HepG2 (cell line): Measurements from ENCODE around the gene HAUS5. TPM values are rescaled to one million over a fixed set of nuclear protein-coding genes. Genes with fewer than 3 reads are reported as not detected.
A peak's percentile ranks its signal among the peaks of the same experiment; 100 is the strongest.

ENCODE experiments used
- DR1 ChIP-seq: sonication (generic); formaldehyde crosslinking; IDR thresholded peaks from 2 replicates; pipeline ENCODE4 v1.8.0; 2021; ENCODE audit warnings: mild to moderate bottlenecking, missing genetic modification reagents, inconsistent platforms
- EHMT2 ChIP-seq: fragments of 200-600 bp; sonication (generic); IDR thresholded peaks from 2 replicates; pipeline ENCODE4 v1.7.0; 2017; ENCODE audit warnings: antibody characterized with exemption, low read depth, low read length, borderline replicate concordance
- FOXM1 ChIP-seq: sonication (generic); formaldehyde crosslinking; IDR thresholded peaks from 2 replicates; pipeline ENCODE4 v1.5.0; 2020; ENCODE audit warnings: missing genetic modification reagents
- GTF3A ChIP-seq: sonication (generic); formaldehyde crosslinking; conservative IDR thresholded peaks from 2 replicates; pipeline ENCODE4 v1.4.0; 2020; ENCODE audit warnings: mild to moderate bottlenecking, missing genetic modification reagents
- MAZ ChIP-seq, 2 experiments: sonication (generic) in 1 of 2; formaldehyde crosslinking in 1 of 2; IDR thresholded peaks; 2 replicates each; pipeline versions ENCODE4 v1.5.0 to v1.6.1; 2012 to 2020; ENCODE audit warnings: low read depth in 2 of 2, mild to moderate bottlenecking in 2 of 2, borderline replicate concordance in 1 of 2, improper control_type of control experiment in 1 of 2, low read length in 1 of 2, missing genetic modification reagents in 1 of 2, moderate library complexity in 1 of 2
- MED1 ChIP-seq: sonication (generic); formaldehyde crosslinking; IDR thresholded peaks from 2 replicates; pipeline ENCODE4 v1.4.0; 2020; ENCODE audit warnings: missing genetic modification reagents
- NBN ChIP-seq: fragments of 450-650 bp; conservative IDR thresholded peaks from 2 replicates; pipeline ENCODE4 v1.6.1; 2017
- ZNF451 ChIP-seq: sonication (generic); formaldehyde crosslinking; IDR thresholded peaks from 2 replicates; pipeline ENCODE4 v1.5.0; 2020; ENCODE audit warnings: mild to moderate bottlenecking, missing genetic modification reagents
- ZNF556 ChIP-seq: sonication (generic); formaldehyde crosslinking; IDR thresholded peaks from 2 replicates; pipeline ENCODE4 v1.4.0; 2020; ENCODE audit warnings: mild to moderate bottlenecking, missing genetic modification reagents, borderline replicate concordance
- ZNF749 ChIP-seq: sonication (generic); formaldehyde crosslinking; IDR thresholded peaks from 2 replicates; pipeline ENCODE4 v1.8.0; 2022; ENCODE audit warnings: mild to moderate bottlenecking, missing genetic modification reagents, moderate library complexity, borderline replicate concordance
- ZNF75D ChIP-seq: sonication (generic); formaldehyde crosslinking; IDR thresholded peaks from 2 replicates; pipeline ENCODE4 v1.8.1; 2023; ENCODE audit warnings: missing genetic modification reagents, mild to moderate bottlenecking, borderline replicate concordance
- ZSCAN29 ChIP-seq: sonication (generic); formaldehyde crosslinking; conservative IDR thresholded peaks from 2 replicates; pipeline ENCODE4 v1.4.0; 2020; ENCODE audit warnings: mild to moderate bottlenecking, missing genetic modification reagents
- polyA plus RNA-seq, 8 experiments: library from polyadenylated mRNA; depleted of rRNA in 3 of 8; stranded (reverse) in 7 of 8; unstranded in 1 of 8; fragments of >200 nt; fragmentation: Illumina TruSeq in 4 of 8; extraction: Trizol in 4 of 8; gene quantifications; 2 replicates each; pipeline versions ENCODE4 v1.2.1 to v1.2.3, GENCODE V29; 2011 to 2016; ENCODE audit warnings: low read depth in 4 of 8, missing spikeins in 1 of 8, mixed read lengths in 1 of 8; ENCODE audit not compliant: insufficient read depth in 1 of 8
- total RNA-seq, 5 experiments: library from RNA; depleted of rRNA; stranded (reverse); fragments of >200 nt; fragmentation: Illumina TruSeq; extraction: Trizol; gene quantifications; 2 replicates each; pipeline ENCODE4 v1.2.3, GENCODE V29; 2016; ENCODE audit warnings: low read depth in 1 of 5
- TF ChIP-seq, protein P1 (sequence below): sonication (generic); formaldehyde crosslinking; IDR thresholded peaks from 2 replicates; pipeline ENCODE4 v1.5.0; 2020; ENCODE audit warnings: mild to moderate bottlenecking, missing genetic modification reagents, moderate library complexity
- TF ChIP-seq, protein P2 (sequence below), 2 experiments: IDR thresholded peaks; 2 replicates each; pipeline ENCODE4 v1.6.1; 2011 to 2012; ENCODE audit warnings: low read length in 2 of 2, borderline replicate concordance in 1 of 2, low read depth in 1 of 2, mild to moderate bottlenecking in 1 of 2, moderate library complexity in 1 of 2
- TF ChIP-seq, protein P3 (sequence below): IDR thresholded peaks from 2 replicates; pipeline ENCODE4 v1.6.1; 2016
- TF ChIP-seq, protein P4 (sequence below): sonication (generic); formaldehyde crosslinking; IDR thresholded peaks from 2 replicates; pipeline ENCODE4 v1.5.0; 2020; ENCODE audit warnings: missing genetic modification reagents, mild to moderate bottlenecking, borderline replicate concordance
- TF ChIP-seq, protein P5 (sequence below): sonication (generic); formaldehyde crosslinking; IDR thresholded peaks from 2 replicates; pipeline ENCODE4 v1.4.0; 2020; ENCODE audit warnings: missing genetic modification reagents, mild to moderate bottlenecking, borderline replicate concordance

Gene HAUS5
- total and polyA plus RNA-seq, 2 of the 13 experiments (the other 11 are each of a cell fraction or from before 2014, with no cell fraction given) = 10.3 to 17.7 TPM

DNA sequence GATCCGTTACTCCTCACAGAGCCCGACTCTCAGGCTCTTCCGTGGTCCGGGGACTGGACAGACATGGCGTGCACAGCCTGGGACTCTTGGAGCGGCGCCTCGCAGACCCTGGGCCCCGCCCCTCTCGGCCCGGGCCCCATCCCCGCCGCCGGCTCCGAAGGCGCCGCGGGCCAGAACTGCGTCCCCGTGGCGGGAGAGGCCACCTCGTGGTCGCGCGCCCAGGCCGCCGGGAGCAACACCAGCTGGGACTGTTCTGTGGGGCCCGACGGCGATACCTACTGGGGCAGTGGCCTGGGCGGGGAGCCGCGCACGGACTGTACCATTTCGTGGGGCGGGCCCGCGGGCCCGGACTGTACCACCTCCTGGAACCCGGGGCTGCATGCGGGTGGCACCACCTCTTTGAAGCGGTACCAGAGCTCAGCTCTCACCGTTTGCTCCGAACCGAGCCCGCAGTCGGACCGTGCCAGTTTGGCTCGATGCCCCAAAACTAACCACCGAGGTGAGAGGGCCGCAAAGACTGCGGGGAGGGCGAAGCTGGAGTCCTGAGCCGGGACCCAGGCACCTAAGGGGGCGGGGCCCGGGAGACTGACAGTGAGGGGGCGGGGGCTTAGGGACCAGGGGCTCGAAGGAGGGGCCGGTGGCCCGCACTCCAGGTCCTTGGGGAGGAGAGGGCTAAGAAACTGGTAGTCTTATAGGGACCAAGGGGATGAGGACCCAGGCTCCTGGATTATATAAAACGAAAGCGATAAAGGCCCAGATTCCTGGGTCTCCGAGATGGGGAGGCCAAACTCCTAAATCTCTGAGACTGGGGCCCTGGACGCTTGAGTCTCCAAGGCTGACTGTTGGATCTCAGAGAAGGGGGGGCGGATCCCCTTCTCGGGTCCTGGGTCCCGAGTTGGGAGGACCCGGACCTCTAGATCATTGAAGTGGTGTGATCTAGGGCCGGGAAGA, 31.0 kb downstream of the HAUS5 start (continued):
- TF ChIP-seq, protein P1, sequence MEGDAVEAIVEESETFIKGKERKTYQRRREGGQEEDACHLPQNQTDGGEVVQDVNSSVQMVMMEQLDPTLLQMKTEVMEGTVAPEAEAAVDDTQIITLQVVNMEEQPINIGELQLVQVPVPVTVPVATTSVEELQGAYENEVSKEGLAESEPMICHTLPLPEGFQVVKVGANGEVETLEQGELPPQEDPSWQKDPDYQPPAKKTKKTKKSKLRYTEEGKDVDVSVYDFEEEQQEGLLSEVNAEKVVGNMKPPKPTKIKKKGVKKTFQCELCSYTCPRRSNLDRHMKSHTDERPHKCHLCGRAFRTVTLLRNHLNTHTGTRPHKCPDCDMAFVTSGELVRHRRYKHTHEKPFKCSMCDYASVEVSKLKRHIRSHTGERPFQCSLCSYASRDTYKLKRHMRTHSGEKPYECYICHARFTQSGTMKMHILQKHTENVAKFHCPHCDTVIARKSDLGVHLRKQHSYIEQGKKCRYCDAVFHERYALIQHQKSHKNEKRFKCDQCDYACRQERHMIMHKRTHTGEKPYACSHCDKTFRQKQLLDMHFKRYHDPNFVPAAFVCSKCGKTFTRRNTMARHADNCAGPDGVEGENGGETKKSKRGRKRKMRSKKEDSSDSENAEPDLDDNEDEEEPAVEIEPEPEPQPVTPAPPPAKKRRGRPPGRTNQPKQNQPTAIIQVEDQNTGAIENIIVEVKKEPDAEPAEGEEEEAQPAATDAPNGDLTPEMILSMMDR = peak; percentile 55
- peak; percentile 70 for TF ChIP-seq MED1 (CRISPR knock-in tag)
- TF ChIP-seq, protein P2, sequence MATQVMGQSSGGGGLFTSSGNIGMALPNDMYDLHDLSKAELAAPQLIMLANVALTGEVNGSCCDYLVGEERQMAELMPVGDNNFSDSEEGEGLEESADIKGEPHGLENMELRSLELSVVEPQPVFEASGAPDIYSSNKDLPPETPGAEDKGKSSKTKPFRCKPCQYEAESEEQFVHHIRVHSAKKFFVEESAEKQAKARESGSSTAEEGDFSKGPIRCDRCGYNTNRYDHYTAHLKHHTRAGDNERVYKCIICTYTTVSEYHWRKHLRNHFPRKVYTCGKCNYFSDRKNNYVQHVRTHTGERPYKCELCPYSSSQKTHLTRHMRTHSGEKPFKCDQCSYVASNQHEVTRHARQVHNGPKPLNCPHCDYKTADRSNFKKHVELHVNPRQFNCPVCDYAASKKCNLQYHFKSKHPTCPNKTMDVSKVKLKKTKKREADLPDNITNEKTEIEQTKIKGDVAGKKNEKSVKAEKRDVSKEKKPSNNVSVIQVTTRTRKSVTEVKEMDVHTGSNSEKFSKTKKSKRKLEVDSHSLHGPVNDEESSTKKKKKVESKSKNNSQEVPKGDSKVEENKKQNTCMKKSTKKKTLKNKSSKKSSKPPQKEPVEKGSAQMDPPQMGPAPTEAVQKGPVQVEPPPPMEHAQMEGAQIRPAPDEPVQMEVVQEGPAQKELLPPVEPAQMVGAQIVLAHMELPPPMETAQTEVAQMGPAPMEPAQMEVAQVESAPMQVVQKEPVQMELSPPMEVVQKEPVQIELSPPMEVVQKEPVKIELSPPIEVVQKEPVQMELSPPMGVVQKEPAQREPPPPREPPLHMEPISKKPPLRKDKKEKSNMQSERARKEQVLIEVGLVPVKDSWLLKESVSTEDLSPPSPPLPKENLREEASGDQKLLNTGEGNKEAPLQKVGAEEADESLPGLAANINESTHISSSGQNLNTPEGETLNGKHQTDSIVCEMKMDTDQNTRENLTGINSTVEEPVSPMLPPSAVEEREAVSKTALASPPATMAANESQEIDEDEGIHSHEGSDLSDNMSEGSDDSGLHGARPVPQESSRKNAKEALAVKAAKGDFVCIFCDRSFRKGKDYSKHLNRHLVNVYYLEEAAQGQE (IDR thresholded peaks at IDR 0.05; ENCODE audit: borderline replicate concordance in 1 of 2, low read depth in 1 of 2, low read length in 2 of 2) = peak in 1 of 2 experiments; percentile 47; a peak in 1 of 4 replicates
- peak; percentile 78 for TF ChIP-seq ZNF749 (CRISPR knock-in tag)
- peak; percentile 71 for TF ChIP-seq ZNF556
- TF ChIP-seq, protein P3, sequence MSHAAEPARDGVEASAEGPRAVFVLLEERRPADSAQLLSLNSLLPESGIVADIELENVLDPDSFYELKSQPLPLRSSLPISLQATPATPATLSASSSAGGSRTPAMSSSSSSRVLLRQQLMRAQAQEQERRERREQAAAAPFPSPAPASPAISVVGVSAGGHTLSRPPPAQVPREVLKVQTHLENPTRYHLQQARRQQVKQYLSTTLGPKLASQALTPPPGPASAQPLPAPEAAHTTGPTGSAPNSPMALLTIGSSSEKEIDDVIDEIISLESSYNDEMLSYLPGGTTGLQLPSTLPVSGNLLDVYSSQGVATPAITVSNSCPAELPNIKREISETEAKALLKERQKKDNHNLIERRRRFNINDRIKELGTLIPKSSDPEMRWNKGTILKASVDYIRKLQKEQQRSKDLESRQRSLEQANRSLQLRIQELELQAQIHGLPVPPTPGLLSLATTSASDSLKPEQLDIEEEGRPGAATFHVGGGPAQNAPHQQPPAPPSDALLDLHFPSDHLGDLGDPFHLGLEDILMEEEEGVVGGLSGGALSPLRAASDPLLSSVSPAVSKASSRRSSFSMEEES (CRISPR knock-in tag) = 0 out of 2 replicates have a peak, but pooled peaks have one; percentile 37
- peak; percentile 90 for TF ChIP-seq DR1 (CRISPR knock-in tag)
- no peak for TF ChIP-seq EHMT2
- peak; percentile 91; the same call in 1 of the 2 replicates for TF ChIP-seq ZNF451
- no peak for TF ChIP-seq NBN
- TF ChIP-seq ZNF75D (CRISPR knock-in tag) = no peak
- TF ChIP-seq MAZ (IDR thresholded peaks at IDR 0.05; ENCODE audit: borderline replicate concordance, low read depth, low read length) = no peak
- peak; percentile 73; the same call in 1 of the 2 replicates for TF ChIP-seq MAZ (CRISPR knock-in tag; IDR thresholded peaks at IDR 0.05; ENCODE audit: low read depth)
- TF ChIP-seq GTF3A (CRISPR knock-in tag) = 0 out of 2 replicates have a peak, but pooled peaks have one; percentile 70
- TF ChIP-seq, protein P4, sequence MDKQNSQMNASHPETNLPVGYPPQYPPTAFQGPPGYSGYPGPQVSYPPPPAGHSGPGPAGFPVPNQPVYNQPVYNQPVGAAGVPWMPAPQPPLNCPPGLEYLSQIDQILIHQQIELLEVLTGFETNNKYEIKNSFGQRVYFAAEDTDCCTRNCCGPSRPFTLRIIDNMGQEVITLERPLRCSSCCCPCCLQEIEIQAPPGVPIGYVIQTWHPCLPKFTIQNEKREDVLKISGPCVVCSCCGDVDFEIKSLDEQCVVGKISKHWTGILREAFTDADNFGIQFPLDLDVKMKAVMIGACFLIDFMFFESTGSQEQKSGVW (CRISPR knock-in tag) = no peak
- TF ChIP-seq ZSCAN29 (CRISPR knock-in tag) = peak; percentile 67; the same call in 1 of the 2 replicates
- no peak for TF ChIP-seq FOXM1
- TF ChIP-seq, protein P5, sequence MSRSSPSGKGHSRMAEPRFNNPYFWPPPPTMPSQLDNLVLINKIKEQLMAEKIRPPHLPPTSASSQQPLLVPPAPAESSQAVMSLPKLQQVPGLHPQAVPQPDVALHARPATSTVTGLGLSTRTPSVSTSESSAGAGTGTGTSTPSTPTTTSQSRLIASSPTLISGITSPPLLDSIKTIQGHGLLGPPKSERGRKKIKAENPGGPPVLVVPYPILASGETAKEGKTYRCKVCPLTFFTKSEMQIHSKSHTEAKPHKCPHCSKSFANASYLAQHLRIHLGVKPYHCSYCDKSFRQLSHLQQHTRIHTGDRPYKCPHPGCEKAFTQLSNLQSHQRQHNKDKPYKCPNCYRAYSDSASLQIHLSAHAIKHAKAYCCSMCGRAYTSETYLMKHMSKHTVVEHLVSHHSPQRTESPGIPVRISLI = 0 out of 2 replicates have a peak, but pooled peaks have one; percentile 16
